Stimulated activated CD4-positive, alpha-beta T cell treated with anti-CD3 and anti-CD28 coated beads, TNF-alpha, amount 100 ng/mL, for 4 hours (primary cell): ENCODE measurements around the gene UBE2Q2.
"Not testable (repeated sequence)": the region's sequence is repeated elsewhere in the genome, so short reads cannot be mapped to it uniquely, and the experiment has no call there.

Experiments
- DNase-seq, 3 experiments: peaks; one replicate each; pipeline ENCODE4 v3.0.0-alpha.2; 2020; ENCODE audit warnings: low read depth in 3 of 3

UBE2Q2 gene

DNA sequence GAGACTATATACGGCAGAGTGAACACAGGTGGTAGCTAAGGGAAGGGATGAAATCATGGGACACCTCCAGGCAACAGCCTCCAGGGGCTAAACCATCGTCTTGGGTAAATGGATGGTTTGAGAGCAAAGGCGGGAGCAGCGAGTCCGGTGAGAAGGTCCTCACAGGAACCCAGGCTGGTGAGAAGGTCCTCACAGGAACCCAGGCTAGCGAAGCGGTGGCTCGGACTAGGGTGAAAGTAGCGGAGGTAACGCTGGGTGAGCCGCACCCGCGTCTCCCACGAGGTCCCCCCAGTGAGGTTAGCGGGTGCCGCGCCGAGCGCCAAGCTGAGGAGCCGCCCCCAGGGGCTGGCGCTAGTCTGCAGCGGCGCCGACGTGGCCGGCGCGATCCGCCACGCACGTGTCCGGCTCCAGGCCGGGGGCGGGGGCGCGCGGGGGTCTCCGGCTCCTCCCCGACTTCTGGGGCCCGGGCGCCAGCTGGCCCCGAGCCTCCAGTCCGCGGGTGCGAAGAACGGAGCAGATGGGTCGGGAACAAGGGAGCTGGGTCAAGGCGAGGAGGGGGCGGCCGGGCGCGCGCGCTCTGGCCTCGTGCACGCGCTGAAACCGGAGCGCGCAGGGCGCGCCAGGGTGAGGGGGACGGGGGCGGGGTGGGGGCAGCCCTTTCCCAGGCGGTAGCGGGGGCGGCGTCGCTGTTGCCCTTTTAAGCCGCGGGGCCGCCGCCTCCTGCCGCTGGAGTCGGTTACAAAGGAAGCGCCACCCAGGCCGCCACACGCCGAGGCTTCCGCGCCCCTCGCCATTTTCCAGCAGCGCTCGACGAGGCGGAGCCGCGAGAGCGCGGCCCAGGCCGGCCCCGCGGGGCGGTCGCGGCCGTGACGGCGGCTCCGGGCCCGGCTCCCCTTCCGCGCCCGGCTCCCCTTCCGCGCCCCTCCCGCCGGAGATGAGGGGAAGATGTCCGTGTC lies at the start of gene UBE2Q2:
Gene UBE2Q2, plus strand, starts transcription at position 726 of the 956 bp plus-strand sequence. Its CDS starts 220 bp downstream, at position 946.
- DNase-seq: peak; percentile 44 to 70 (median 70)

DNA sequence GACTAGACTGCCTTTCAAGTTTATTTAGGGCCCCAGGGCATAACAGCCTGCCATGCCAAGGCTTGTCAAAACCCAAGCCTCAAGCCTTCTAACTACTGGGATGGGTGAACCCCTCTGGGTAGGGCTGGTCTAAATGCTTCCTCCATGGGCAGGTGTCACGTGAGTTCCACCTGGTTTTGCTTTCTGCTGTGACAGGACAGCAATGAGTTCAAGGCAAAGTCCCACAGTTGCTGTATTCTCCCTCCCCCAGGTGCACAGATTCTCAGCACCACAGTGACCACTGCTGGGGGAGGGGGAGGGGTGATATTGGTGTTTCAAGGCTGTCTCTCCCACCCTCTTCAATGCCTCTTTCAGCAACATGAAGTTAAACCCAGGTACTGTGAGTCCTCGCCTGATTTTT lies 46.9 kb upstream of the UBE2Q2 start:
- DNase-seq: no peak

DNA sequence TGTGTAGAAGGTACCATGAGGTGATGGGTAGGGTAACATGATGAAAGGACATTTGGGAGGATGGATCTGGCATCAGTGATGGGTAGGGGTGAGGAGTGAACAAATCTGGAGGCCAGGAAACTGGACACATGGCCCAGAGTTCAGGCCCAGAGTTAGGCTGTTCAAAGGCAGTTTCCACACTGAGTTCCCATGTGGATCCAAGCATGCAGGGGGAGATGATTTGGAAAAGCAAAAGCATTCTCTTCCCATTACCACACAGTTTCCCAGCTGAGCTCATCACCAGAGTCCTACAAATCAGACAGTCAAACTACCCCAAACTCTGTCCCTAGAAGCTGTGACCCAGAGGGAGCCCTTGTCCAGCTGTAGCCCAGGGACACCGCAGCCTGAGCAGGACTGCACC lies 46.1 kb upstream of the UBE2Q2 start:
- not testable (repeated sequence) for DNase-seq

DNA sequence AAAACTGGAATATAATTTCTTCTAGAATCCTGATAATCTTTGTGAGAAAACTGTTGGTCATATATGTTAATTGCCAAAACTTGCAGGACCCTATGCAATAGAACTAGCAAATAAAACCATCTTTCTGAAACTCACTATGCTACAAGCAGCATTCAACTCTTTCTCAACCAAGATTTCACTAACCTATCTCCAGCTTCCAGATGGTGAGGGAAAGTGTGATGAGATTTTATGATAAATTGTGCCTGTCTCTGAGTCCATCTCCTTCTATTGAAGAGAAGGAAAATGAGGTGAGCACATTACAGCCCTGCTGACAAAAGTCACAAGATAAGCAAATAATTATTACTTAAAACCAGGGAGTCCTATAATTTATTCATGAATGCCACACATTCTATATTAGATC lies 44.1 kb upstream of the UBE2Q2 start:
- DNase-seq: no peak

DNA sequence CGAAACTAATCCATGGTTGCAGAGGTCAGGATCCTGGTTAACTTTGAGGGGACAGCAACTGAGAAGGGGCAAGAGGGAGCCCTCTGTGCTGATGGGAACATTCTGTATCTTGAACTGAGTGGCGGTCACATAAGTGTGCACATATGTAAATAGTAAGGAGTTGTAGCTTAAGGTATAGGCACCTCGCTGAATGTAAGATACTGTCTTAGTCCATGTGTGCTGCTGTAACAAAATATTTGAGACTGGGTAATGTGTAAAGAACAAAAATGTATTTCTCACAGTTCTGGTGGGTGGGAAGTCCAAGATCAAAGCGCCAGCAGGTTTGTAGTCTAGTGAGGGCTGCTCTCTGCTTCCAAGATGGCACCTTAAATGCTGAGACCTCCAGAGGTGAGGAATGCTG lies 42.8 kb upstream of the UBE2Q2 start:
- not testable (repeated sequence) for DNase-seq

DNA sequence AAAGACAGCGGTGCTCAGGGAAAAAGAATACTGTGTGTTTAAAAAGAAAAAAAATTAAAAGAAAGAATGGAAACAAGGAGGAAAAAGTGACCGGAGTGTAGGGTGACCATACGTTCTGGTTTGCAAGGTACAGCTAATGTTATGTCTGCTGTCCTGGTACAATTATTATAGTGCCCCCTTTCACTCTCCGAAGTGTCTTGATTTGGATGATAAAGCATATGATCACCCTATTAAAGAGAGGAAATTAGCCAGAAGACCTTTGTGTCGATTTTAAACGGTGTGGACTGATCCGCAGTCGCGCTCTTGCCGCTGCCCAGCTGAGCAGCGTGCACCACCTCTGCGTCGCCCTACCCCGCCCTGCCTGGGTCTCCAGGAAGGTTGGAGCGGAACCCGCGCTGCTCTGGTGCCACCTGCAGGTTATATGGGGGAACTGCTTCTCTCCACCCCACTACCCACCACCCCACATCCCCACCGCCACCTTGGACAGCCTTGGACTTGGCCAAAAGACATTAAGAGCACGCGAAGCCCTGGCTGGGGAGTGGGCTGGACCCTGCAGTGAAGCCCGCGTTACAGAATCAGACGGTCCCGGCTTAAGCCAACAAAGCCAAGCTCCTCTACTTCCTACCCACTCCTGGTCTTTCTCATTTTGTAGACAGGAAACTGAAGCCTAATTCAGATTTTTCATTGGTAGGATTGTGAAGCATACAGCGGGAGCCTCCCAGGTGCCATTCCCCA lies 41.2 kb upstream of the UBE2Q2 start:
- DNase-seq: peak; percentile 55 to 69 (median 64)

DNA sequence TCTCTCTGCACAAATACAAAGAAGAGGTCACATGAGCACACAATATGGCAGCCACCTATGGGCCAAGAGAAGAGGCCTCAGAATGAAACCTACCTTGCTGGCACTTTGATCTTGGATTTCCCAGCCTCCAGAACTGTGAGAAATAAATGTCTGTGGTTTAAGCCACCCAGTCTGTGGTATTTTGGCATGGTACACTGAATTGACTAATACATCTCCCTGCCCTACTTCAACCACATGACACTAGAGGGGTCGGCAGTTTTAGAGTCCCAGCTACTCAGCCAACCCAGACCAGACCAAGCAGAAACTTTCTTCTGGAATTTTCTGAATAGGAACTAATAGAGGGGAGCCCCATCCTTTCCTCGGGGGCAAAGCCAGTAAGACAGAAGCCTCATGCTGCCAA lies 35.8 kb upstream of the UBE2Q2 start:
- not testable (repeated sequence) for DNase-seq

DNA sequence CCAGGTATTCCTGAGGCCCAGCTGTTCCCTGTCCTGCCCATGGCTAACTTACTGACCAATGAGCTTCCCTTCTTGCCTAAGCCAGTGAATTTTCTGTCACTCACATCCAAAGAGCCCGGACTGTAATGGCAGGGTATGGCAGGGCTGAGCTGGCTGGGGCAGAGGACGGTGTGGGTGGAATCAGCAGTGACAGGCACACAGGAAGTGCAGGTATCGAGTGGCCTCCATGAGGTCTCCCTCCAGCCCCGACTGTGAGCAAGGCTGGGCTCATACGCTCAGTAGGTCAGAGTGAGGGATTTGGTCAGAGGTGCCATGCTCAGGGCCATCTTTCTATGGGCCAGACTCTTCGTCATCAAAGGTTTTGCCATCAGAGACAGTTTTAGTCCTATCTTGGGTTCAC lies 35.2 kb upstream of the UBE2Q2 start:
- not testable (repeated sequence) for DNase-seq

DNA sequence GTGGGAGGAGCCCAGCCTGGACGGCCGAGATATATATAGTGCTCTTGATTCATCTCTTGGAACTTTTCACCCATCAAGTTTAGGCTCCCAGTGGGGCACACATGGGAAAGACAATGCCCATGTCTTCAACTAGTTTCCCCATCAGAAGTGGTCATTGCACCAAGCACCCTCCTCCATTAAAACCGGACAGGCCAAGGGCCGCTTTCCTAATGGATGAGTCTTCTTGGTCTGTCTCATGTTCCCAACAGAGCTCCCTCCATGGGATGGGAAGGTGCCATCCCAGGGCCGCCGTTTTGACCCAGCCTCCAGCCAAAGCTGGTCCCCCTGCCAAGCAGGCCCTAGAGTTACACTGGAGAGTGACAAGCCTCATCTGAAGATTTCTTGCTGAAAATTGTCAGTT lies 34.7 kb upstream of the UBE2Q2 start:
- no peak for DNase-seq

DNA sequence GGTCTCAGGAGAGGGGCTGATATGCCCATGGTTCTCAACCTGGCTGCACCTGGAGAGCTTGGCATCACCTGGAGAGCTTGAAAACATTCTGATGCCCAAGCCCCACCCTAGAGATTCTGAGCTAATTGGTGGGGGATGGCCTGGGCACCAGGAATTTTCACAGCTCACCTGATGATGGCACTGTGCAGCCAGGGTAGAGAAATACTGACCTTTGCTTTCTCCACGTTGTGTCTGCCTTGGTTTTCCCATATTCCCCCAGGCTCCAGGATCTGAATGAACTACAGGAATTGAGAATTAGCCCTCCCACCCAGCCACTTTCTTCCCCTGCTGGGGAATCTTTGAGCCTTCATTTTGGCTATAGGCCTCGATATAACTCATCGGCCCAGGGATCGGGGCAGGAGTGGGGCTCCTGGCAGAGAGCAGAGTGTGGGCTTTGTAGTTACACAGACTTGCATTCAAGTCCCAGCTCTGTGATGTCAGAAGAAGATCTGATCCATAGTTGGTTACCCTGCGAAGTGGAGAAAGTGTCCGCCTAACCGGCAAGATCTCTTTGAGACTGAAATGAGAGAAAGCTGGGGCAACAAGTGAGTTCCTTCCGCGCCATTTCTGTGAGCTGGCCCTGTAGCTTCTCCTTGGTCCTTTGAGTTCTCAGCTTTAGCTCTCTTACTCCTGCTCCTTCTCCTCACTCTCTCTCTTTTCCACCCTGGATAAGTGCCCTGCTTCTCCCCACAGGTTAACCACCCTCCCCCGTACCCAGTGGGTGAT lies 33.1 kb upstream of the UBE2Q2 start:
- no peak for DNase-seq

DNA sequence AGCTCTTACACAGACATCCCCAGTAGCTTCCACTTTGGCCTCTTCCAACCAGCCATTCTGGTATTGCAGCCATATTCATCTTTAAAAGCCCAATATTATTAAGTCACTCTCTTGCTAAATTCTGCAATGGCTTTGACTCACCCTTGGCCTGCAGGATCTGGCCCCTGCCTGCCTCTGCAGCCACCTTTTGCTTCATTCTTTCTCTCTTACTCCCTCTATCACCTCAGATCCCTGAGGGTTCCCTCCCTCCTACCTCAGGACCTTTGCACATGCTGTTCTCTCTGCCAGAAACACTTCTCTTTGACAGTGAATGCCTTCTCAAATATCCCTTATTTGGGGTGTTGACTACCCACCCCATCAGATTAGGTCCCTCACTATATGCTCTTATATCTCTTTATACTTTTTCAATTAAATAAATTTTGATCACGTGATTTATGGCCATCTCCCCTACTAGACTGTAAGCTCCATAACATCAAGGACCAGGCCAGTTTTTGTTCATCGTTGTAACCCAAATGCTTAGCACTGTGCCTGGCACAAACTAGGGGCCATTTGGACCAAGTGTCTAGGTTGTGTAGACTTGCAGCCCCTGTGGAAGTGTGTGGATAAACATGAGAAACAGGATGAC lies 32.3 kb upstream of the UBE2Q2 start:
- no peak for DNase-seq

DNA sequence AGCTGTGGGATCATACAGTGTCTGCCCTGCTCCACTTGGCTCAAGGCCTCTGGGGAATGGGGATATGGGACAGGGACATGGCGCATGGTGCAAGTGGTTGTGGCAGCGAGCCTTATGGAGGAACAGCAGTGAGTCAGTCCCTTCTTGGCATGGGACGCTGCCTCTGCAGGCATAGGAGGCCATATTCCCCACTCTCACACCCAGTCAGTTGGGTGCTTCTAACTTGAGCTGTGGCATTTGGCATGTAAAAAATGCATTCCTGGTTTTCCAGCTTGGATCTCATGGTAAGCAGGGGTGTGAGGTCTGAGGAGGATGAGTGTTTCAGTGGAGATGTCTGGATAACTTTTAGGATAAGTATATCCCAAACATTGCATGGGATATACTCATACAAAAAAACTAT lies 31.6 kb upstream of the UBE2Q2 start:
- DNase-seq: no peak

DNA sequence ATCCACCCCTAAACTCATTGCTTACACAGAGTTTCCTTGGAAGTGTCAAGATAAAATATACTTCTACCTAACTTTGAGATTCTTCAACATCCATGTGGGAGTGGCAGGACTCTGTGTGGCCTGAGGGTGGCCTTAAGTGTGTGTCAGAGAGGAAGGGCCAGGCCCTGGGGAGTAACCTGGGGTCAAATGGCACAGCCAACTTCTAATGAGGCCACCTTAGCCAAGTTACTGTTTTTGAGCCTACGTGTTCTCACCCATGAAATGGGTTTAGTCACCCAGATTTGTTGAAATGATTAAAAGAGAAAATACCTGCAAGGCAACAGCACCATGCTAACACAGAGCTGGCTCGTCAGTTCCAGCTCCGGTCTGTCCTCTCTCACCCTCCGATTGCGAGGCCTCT lies 28.5 kb upstream of the UBE2Q2 start:
- no peak for DNase-seq

DNA sequence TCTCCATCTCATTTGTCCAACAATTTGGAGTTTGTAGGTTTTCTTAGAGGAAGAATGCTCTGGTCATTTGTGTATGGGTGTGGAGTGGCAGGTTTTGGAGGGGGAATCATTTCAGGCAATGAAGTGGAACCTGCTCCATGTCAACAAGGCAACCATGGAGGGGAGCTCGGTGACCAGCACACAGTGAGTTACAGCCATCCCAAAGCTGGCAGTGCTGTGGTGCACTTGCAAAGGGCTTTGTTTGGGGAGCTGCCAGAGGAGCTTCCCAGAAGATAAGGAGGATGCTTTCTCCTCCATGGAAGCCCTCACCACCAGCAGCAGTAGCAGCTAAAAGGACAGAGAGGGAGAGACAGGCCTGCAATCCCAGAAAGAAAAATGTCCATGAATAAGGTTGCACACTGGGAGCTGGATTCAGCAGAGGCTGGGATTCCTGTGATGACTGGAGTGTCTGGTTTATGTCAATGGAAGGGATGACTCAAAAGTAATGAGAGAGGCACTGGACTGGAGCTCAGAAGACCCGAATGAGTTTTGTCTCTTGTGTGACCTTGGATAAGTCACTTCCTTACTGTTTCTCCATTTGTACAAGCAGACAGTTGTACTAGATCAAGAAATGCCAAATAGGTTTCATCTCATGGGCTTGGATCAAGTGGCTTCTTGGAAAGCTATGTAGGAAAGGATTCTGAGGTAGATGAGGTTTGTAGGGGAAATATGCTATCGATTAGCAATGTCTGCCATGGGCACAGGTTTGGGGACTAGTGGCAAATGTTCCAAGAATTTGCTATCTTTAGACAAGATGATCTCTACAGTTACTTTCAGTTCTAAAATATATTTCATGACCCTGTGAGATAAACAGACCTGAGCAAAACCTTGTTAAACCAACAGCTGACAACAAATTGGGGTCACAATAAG lies 27.2 kb upstream of the UBE2Q2 start:
- DNase-seq: no peak

DNA sequence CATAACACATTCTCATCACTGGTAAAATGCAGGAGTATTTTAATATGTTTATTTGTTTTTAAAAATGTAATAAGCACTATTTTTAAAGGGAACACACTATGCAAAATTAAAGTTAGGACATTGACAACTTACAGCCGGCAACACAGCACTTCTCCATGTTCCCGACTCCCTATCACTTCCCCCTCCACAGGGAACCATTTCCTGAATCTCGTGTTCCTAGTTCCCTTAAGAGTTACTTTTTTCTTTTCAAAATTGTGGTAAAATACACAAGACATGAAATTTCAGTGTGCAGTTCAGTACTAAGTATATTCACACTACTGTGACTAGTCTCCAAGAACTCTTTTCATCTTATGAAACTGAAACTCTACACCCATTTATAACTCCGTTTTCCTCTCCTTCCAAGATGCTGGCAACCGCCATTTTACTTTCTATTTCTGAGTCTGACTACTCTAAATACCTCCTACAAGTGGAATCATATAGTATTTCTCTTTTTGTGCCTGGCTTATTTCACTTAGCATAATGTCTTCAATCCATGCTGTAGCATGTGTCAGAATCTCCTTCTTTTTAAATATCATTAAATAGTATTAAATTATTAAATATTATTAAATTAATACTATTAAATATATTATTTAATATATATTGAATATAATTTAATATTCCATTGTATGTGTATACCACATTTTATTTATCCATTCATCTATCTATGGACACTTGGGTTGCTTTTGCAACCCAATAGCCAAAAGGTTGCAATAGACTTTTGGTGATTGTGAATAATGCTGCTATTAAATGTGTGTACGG lies 25.9 kb upstream of the UBE2Q2 start:
- no peak for DNase-seq

DNA sequence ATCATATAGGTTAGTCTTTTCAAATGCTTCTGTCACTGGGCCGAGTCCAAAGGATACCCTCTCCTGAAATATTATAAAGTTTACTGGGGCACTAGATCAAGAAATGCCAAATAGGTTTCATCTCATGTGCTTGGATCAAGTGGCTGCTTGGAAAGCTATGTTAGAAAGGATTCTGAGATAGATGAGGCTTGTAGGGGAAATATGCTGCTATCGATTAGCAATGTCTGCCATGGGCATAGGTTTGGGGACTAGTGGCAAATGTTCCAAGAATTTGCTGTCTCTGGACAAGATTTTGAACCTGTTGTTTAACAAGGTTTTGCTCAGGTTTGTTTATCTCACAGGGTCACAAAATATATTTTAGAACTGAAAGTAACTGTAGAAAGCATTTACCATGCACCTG lies 23.0 kb upstream of the UBE2Q2 start:
- DNase-seq: no peak

DNA sequence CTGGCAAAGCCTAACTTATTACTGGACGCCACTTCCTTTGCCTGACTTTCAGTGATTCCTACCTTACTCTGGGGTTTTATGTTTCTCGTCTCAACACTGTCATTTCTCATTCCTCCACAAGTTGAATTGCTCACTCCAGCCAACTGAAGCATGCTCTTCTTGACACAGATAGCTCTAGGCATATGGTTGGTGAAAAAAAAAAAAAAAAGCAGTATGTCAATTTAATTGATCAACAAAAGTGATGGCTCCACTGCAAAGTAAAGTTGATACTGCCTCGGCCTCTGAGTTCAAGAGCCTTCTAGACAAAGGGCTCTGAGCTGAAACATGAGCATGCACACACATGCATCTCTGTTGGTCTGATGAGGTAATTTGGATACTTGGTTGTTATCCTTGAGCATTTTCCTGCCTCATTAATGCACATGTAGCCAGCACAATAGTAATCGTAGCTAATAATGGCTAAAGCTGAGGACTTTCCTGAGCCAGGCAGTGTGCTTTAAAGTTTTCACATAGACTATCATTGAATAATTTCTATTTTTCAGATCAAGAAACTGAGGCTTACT lies 21.4 kb upstream of the UBE2Q2 start:
- DNase-seq: no peak

DNA sequence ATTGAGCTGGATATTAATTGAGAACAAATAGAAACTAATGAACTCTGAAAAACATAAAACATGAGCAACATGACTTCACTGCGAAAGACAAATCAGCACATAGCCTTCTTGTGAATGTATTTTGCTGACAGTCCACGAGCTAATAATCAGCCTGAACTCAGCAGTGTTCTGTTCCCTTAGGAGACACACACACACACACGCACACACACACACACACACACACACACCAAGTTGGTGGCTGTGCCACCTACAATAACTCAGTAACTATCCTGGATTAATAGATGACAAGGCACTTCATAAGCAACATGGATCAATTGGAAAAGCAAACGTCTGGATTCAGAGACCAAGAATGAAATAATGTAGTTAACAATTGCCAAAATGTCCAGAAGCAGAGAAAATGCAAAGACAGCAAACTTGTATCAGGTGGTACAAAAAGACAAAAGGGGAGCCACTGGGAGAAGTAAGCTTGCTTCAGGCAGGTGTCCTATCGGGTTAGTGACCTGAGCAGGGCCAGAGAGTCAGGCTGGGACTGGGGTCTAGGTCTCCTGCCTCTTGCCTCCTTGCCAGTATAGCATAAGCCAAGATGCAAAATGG lies 20.5 kb upstream of the UBE2Q2 start:
- DNase-seq: no peak
